ENCODE results near the gene SEMA4D.

DNA sequence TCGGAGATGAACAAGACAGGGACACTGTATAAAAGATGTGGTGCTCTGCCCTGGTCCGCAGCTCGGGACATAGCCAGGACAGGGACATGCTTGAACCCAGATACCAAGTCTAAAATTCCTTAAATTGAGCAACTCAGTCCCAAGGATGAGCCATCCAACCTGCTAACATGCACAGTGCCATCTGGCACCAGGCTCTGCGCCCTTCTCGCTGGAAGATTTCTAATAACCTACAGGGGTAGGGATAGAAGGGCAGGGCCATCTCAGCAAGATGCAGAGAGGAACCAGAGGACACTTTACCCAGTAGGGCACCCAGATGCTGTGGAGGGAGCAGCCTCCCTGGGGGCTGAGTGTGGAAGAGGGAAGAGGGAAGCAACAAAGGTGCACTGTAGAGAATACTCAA, 60.1 kb downstream of the SEMA4D start:
- TF ChIP-seq CTCF (conservative IDR thresholded peaks at IDR 0.05) (no peak), EZH2 (IDR thresholded peaks at IDR 0.05; ENCODE audit: low read depth) (no peak)

Data from PC-9 (cell line).